Measurements from ENCODE around the gene IL1R1.
A peak's percentile ranks its signal among the peaks of the same experiment; 100 is the strongest.

Gene IL1R1

DNA sequence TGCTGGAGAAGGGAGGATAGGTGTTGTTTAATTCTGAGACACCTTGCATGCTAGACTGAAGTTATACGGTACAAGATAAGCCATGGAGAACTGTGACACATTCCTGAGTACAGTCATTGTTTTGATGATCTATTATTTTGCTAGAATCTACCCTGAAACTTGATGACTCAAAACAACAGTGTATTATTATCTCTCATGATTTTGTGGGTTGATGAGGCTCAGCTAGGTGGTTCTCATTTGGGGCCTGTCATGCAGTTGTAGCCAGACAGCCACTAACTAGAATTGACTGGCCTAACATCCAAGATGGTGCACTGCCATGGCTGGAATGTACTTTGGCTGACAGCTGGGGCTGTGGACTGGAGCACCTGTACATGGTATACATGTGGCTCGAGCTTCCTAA is 5.4 kb upstream of the IL1R1 start:
- intact Hi-C loops (cut with DNase I), result no loop called here
- DNase-seq, result no peak

- no peak for DNase-seq
- intact Hi-C loops (cut with DNase I), result no loop called here
These were observed 4.2 kb upstream of the IL1R1 start for GRCh38 chr2:102138331-102138730.

DNA sequence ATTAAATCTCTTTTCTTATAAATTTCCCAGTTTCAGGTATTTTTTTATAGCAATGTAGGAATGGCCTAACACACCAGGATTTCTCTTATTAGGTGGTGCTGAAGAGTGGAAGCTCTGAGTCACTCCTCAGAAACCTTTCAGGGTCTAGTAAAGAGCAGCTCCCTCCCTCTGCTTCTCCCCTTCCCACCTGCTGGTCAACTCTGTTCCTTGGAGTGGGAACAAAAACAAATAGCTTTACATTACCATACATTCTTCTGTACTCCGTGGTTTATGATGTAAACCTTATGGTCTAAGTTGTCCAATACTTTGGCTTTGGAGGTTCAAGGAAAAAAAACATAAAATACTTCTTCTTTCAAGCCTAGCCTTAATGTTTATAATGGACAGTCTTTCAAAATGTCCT is 2.7 kb upstream of the IL1R1 start:
- intact Hi-C loops (cut with DNase I), result no loop called here

GRCh38 chr2:102140377-102140776 is 2.2 kb upstream of the IL1R1 start:
- intact Hi-C loops (cut with DNase I), result no loop called here
- DNase-seq, result no peak

More for the DNA sequence above, 2.7 kb upstream of the IL1R1 start:
- DNase-seq, result no peak

GRCh38 chr2:102141011-102141943 is 1.3 kb upstream of the IL1R1 start:
- DNase-seq, result no peak
- intact Hi-C loops (cut with DNase I), result no loop called here

GRCh38 chr2:102142829-102143449 is 393 bp downstream of the IL1R1 start:
- peak in 1 of 10 donors; percentile 15 for DNase-seq
- intact Hi-C loops (cut with DNase I), result no loop called here

- no peak for DNase-seq
- intact Hi-C loops (cut with DNase I), result no loop called here
These were observed 972 bp downstream of the IL1R1 start for GRCh38 chr2:102143450-102143985.

GRCh38 chr2:102144128-102144527 is 1.6 kb downstream of the IL1R1 start:
- no peak for DNase-seq
- intact Hi-C loops (cut with DNase I), result no loop called here

DNA sequence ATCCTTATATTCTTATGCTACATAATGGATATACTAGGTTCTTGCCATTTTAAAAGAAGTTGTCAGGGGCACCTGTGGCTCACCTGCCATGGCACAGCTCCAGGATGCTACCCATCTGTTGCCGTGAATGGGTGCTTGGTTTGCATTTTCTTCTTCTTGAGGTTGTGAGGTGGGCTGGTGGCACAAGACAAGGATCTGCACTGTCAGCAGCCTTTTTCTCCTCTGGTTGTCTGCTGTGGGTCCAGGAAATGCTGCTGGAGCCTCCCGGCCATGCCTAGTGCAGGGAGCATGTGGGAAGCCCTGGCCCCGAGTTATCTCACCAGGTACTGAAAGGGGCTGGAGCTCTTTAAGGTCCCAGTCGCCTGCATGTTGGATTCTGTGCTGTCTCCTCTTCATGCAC is 2.6 kb downstream of the IL1R1 start:
- intact Hi-C loops (cut with DNase I), result no loop called here
- DNase-seq, result no peak

DNA sequence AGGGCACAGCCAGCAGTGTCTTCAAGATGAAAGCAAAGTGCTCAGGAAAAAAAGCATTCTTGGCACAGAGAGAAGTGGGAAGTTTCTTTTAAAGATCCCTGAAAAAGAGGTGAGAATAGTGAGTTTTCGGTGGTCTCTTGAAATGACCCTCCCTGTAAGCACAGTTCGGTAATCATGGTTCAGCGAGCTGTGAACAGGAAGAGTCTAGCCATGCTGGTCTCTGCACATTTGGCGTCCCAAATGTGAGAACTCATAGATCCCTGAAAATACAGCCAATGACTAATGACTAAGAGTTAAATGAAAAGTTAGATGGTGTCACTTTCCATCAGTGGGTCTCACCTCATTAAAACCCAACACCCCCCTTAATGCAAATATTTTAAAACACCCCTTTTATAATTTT is 3.4 kb downstream of the IL1R1 start:
- intact Hi-C loops (cut with DNase I), result no loop called here
- no peak for DNase-seq

DNA sequence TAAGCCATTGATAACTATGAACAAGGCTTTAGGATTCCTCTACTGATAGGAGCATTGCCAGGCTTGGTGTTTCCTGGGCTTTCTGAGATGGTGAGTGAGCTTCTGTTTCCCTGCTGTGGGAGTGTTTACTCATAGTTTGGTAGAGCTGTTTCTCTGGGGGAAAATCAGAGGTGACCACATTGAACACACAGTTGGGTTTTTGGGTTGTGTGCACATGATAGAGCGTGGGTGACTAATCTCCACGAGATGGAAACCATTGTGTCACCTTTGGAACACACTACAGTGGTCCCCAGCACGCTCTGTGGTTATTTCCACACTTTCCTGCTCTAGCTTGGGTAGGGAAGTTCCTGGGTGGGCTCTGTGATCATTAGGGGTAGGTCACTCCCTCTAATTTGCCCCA is 5.4 kb downstream of the IL1R1 start:
- intact Hi-C loops (cut with DNase I), result no loop called here
- no peak for DNase-seq

GRCh38 chr2:102149243-102149642 is 6.7 kb downstream of the IL1R1 start:
- intact Hi-C loops (cut with DNase I), result no loop called here
- no peak for DNase-seq

DNA sequence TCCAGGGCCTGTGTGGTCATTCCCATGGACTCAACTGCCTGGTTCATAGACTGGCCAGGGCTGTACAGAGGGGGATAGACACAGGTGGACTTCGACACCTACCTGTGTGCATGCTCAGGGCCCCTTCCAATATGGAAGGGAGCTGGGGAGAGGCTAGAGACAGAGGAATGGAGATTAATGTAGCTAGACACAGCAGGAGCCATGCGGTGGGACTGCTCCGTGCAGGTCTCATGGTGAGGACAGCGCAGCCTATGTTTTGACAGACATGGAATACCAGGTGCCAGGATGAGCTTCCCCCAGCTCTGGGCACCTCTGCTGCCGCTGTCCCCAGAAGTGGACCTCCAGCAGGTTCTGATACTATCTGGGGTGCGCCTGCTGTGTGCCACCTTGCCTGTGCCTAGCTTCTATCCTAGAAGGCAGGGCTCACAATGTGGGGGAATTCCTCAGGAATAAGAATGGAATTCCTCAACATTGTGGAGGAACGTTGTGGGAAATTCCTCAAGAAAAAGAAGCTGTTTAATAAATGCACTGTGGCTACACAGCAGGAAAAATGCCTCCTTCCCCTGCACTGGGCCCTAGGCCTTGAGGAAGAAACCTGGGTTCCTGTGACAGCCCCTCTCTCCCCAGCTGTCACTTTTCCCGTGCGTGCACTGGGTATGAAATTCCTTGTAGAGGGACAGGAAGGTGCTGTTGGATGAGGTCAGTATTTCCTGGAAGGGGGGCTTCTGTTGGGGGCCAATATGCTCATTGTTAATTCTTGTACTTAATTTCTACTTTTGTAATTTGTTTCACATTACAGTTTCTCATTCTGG is 7.3 kb downstream of the IL1R1 start:
- DNase-seq, result no peak

DNA sequence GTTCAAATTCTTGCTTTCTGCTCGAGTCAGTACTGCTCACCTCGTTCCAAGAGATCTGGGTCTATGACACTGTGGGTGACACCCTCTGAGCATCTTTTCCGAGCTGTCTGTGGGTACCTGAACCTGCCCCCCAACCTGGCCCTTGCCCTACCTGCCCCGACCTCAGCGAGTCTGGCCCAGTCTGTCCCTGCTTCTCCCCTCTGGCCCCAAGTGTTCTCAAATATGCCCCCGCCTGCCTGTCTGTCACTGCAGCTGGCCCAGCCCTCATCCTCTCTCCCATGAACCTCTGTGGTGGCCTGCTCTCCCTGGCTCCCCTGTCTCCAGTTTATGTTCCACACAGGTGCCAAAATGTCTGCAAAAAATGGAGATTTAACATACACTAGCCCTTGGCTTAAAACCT is 11.8 kb downstream of the IL1R1 start:
- no peak for DNase-seq
- intact Hi-C loops (cut with DNase I), result no loop called here

More for the DNA sequence above, 7.3 kb downstream of the IL1R1 start:
- intact Hi-C loops (cut with DNase I), result no loop called here

DNA sequence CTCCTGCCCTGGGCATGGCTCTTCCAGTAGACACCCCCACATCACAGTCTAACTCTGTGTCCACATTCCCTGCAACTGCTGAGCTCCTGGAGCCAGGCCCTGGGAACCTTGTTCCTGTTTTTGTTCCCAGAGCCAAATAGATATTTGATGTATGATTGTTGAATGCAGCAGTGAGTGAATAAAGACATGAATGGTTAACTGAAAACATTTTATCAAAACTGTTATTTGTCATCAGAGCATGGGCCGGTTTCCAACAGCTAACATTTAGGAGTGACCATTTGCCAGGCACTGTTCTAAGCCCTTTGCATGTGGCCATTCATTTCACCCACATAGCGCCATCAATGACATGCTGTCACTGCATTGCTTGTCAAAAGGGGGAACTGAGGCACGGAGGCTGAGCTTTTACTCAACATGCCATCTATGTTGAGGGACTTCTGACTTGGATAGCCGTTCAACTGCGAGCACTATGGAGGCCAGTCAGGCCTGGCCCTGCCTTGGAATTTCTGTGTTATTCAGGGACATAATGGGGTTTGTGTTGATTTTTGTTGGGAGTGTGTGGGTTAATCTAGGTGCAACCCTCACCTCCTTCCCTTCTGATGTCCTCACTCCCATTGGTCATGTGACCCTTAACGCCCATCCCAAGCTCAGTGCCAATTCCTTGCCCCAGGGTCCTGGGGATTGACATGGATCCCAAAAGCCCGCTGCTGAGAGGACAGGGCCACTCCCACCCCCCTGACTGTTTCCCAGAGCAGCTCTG is 12.6 kb downstream of the IL1R1 start:
- intact Hi-C loops (cut with DNase I), result no loop called here

GRCh38 chr2:102155703-102156515 is 13.4 kb downstream of the IL1R1 start:
- no peak for DNase-seq
- intact Hi-C loops (cut with DNase I), result no loop called here

More for the DNA sequence above, 12.6 kb downstream of the IL1R1 start:
- DNase-seq, result no peak

GRCh38 chr2:102158011-102158755 is 15.6 kb downstream of the IL1R1 start:
- intact Hi-C loops (cut with DNase I), result no loop called here
- no peak for DNase-seq

GRCh38 chr2:102159295-102159694 is 16.7 kb downstream of the IL1R1 start:
- intact Hi-C loops (cut with DNase I), result no loop called here
- no peak for DNase-seq

Data from posterior cingulate gyrus (tissue), 11 donors.